Small intestine (tissue), 7 donors: ENCODE measurements around the gene FPGS. TPM values are rescaled to one million over a fixed set of nuclear protein-coding genes. Genes with fewer than 3 reads are reported as not detected.
A peak's percentile ranks its signal among the peaks of the same experiment; 100 is the strongest.

Experiments
- DNase-seq, 2 donors: peaks; one replicate each; pipeline versions ENCODE4 v3.0.0 to v3.0.0-alpha.2; 2013
- FAIRE-seq: peaks from 2 replicates; lab custom pipeline; 2012; peaks lifted over from hg19 to GRCh38; lab: Jason Lieb, UNC
- H3K27ac ChIP-seq, 3 donors: one replicate each; pipeline ENCODE4 v1.5.1; 2013; ENCODE audit warnings: low read length in 2 of 3, mild to moderate bottlenecking in 2 of 3, control low read depth in 1 of 3, inconsistent platforms in 1 of 3, low read depth in 1 of 3, moderate library complexity in 1 of 3
- H3K27me3 ChIP-seq, 3 donors: one replicate each; pipeline ENCODE4 v1.6.1; 2013; ENCODE audit warnings: low read length in 3 of 3, inconsistent platforms in 1 of 3; ENCODE audit not compliant: control insufficient read depth in 3 of 3, insufficient read depth in 3 of 3
- H3K36me3 ChIP-seq, 3 donors: one replicate each; pipeline ENCODE4 v1.6.1; 2013; ENCODE audit warnings: low read length in 3 of 3, inconsistent platforms in 1 of 3, low read depth in 1 of 3, mild to moderate bottlenecking in 1 of 3, moderate library complexity in 1 of 3; ENCODE audit not compliant: control insufficient read depth in 3 of 3, insufficient read depth in 2 of 3
- H3K4me1 ChIP-seq, 3 donors: one replicate each; pipeline ENCODE4 v1.6.1; 2013; ENCODE audit warnings: low read length in 2 of 3, inconsistent platforms in 1 of 3, low read depth in 1 of 3, mild to moderate bottlenecking in 1 of 3, moderate library complexity in 1 of 3; ENCODE audit not compliant: control insufficient read depth in 3 of 3, insufficient read depth in 2 of 3
- H3K4me3 ChIP-seq, 3 donors: one replicate each; pipeline ENCODE4 v1.5.1; 2013; ENCODE audit warnings: low read length in 3 of 3, control low read depth in 1 of 3, inconsistent platforms in 1 of 3, low read depth in 1 of 3, mild to moderate bottlenecking in 1 of 3, moderate library complexity in 1 of 3
- H3K9me3 ChIP-seq, 2 donors: one replicate each; pipeline ENCODE4 v1.6.1; 2013; ENCODE audit warnings: low read depth in 1 of 2, low read length in 1 of 2; ENCODE audit not compliant: control insufficient read depth in 2 of 2, insufficient read depth in 1 of 2
- WGBS, 3 donors: extraction: QIAGEN DNeasy Blood & Tissue Kit; methylation state at CpG; one replicate each; pipeline ENCODE4 v1.1.7; 2013; 5-methylcytosine and 5-hydroxymethylcytosine counted together
- polyA plus RNA-seq, 4 donors: library from polyadenylated mRNA; stranded (reverse) in 3 of 4; unstranded in 1 of 4; fragments of 200-250 nt in 3 of 4; fragments of 120-200 nt in 1 of 4; gene quantifications; one replicate each; pipeline versions ENCODE4 v1.2.1 to v1.2.3, GENCODE V29; 2013
- donor health status: healthy with polysubstance abuse.
- donor health status: control.
- donor health status: control.
- donor health status: Bipolar disorder and iron deficiency.
- donor health status: healthy.

The FPGS gene
- polyA plus RNA-seq, 4 donors: 24.4 to 45.8 (median 30.6) TPM

DNA sequence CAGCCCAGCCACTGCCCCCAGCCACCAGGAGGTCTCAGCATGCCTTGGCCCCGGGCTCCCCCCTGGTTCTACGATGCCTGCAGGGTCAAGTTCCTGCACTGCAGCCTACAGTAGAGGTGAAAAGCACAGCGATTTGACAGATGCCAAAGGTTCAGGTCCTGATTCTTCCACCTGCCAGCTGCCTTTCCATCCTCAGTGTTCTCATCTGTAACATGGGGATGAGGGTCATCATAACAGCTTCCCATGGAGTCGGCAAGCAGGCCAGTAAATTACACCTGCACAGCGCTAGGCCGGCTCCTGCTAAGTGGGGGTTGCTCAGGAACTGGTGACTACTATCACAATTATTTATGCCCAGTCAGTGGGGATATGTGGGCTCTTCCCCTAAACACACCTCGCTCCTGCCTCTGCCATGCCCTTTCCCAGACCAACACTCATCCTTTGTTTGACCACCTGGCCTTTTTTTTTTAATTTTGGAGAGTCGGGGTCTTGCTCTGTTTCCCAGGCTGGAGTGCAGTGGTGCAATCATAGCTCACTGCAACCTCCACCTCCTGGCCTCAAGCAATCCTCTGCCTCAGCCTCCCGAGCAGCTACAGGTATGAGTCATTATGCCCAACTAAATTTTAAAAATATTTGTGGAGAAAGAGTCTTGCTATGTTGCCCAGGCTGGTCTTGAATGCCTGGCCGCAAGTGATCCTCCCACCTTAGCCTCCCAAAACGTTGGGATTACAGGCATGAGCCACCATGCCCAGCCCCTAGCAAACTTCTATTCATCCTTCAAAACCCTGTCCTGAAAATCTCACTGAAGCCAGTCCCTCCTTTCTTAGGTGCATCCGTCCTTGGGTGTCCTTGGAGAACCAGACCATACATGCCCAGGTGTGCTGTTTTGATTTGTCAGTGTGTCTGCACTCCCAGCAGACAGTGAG lies 45.4 kb downstream of the FPGS start:
- Histone ChIP-seq H3K4me3 (no peak overlapping the region), H3K27me3 (peaks cover 0 to 1% (median 0%) of the 10 kb centered on the region in 3 donors), H3K9me3 (peaks cover 0 to 16% of the 10 kb centered on the region in 2 donors), H3K4me1 (peaks cover 0 to under 1% (median 0%) of the 10 kb centered on the region in 3 donors), H3K27ac (peak overlapping the region in 1 of 3 donors; percentile 75), H3K36me3 (peaks cover 0 to 2% (median 0%) of the 10 kb centered on the region in 3 donors)
- 76 to 84% (median 80%) methylated on average over 12 of the region's 12 CpGs for WGBS, 3 donors
- DNase-seq: no peak
- no peak for FAIRE-seq

DNA sequence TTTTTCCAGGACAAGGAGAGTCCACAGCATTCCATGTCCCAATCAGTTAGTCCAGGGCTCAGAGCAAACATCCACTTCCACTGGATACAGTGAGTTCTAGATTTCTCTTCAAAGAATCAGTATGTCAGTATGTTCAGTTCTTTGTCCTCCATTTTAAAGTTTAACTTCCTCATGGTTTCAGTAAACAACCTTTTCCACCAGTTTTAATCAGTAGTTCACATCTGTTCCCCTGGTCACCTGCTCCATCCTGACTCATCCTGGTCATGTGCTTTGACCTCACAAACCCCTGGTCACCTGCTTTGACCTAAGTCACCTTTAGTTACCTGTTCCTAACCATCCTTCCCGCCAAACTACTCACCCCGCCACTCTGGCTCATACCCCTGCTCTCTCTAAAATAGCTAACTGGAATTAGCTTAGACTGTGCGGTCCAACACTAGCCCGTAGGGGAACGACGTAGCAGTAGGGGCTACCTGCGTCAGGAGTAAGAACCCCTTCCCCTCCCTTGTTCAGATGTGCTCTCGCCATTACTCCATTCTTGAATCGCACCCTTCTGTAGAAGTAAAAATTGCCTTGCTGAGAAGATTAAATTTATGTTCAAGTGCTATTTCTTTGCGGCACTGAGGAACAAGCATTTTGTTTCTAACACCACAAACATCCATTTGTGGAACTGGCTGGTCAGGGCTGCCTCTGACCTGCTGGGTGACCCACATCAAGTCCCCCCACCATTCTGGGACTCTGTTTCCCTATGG lies 46.2 kb downstream of the FPGS start:
- Histone ChIP-seq H3K27ac (peak overlapping the region in 1 of 3 donors; percentile 64), H3K36me3 (peaks cover 0 to 2% (median 0%) of the 10 kb centered on the region in 3 donors), H3K27me3 (peaks cover 0 to 2% (median 0%) of the 10 kb centered on the region in 3 donors), H3K9me3 (peaks cover 0 to 16% of the 10 kb centered on the region in 2 donors), H3K4me1 (peaks cover 0 to 3% (median 0%) of the 10 kb centered on the region in 3 donors), H3K4me3 (no peak overlapping the region)
- WGBS, 3 donors: 83 to 90% (median 87%) methylated on average over 10 of the region's 10 CpGs
- FAIRE-seq: no peak
- no peak for DNase-seq

DNA sequence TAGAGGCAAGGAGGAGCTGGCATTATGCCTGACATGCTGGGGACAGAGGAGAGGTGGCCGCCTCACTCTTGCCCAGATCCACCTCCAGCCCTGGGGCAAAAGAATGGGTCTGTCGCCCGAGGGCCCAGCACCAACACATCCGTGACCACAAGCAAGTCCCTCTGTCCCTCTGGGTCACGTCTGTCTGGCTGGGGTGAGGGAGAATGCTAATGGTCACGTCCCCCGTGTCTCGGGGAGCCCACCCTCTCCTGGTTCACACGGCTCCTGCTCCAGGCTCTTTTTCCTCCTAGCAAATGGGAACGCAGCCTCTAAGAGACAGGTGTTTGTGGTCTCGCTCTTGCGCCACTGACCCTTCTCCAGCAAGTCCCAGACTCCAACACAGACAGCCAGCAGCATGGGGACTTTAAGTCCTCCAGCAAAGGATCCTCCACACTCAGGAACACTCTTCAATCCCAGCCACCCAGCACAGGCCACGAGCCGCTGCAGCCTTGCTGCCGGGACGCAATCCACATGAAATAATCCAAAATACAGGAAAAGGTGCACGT lies 47.7 kb downstream of the FPGS start:
- H3K36me3 ChIP-seq: peaks cover 0 to 2% (median 0%) of the 10 kb centered on the region in 3 donors
- DNase-seq (no peak), FAIRE-seq (no peak)
- WGBS, 3 donors: 85 to 93% (median 88%) methylated on average over 15 to 17 of the region's 17 CpGs
- no peak overlapping the region for H3K4me3 ChIP-seq
- H3K9me3 ChIP-seq: peaks cover 0 to 16% of the 10 kb centered on the region in 2 donors
- peaks cover 0 to 3% (median 0%) of the 10 kb centered on the region in 3 donors for H3K4me1 ChIP-seq
- H3K27ac ChIP-seq: peak overlapping the region in 1 of 3 donors; percentile 41
- peaks cover 0 to 2% (median 0%) of the 10 kb centered on the region in 3 donors for H3K27me3 ChIP-seq

- H3K27me3 ChIP-seq: peaks cover 0 to 2% (median 0%) of the 10 kb centered on the region in 3 donors
- peaks cover 0 to 1% (median 0%) of the 10 kb centered on the region in 3 donors for H3K36me3 ChIP-seq
- DNase-seq (no peak), FAIRE-seq (no peak)
- H3K27ac ChIP-seq: peak overlapping the region in 1 of 3 donors; percentile 89
- peaks cover 0 to 3% (median 0%) of the 10 kb centered on the region in 3 donors for H3K4me1 ChIP-seq
- H3K4me3 ChIP-seq: peak overlapping the region in 1 of 3 donors; percentile 41
- 74 to 84% (median 74%) methylated on average over 9 of the region's 9 CpGs for WGBS, 3 donors
- peaks cover 0 to 16% of the 10 kb centered on the region in 2 donors for H3K9me3 ChIP-seq
Observed at GRCh38 chr9:127852829-127853228, 50.1 kb downstream of the FPGS start.

GRCh38 chr9:127853312-127854183 lies 50.9 kb downstream of the FPGS start:
- Histone ChIP-seq H3K4me3 (peak overlapping the region; percentile 37 to 46 (median 41)), H3K27ac (peak overlapping the region; percentile 5 to 89 (median 40)), H3K36me3 (no peaks in the 10 kb centered on the region), H3K27me3 (peaks cover 0 to 2% (median 0%) of the 10 kb centered on the region in 3 donors), H3K9me3 (peaks cover 0 to 13% of the 10 kb centered on the region in 2 donors), H3K4me1 (peaks cover 0 to 3% (median 0%) of the 10 kb centered on the region in 3 donors)
- no peak for DNase-seq
- 47 to 71% (median 57%) methylated on average over 13 of the region's 13 CpGs for WGBS, 3 donors
- no peak for FAIRE-seq

GRCh38 chr9:127854184-127854806 lies 51.6 kb downstream of the FPGS start, which contains the start of gene ENG:
Gene ENG (minus strand): TSS chr9:127854658. CDS start chr9:127854355, 303 bp downstream.
- H3K4me1 ChIP-seq: peaks cover 0 to 9% (median 0%) of the 10 kb centered on the region in 3 donors
- H3K27me3 ChIP-seq: peaks cover 0 to 2% (median 0%) of the 10 kb centered on the region in 3 donors
- H3K9me3 ChIP-seq: peaks cover 0 to 7% of the 10 kb centered on the region in 2 donors
- H3K36me3 ChIP-seq: no peaks in the 10 kb centered on the region
- DNase-seq (peak in 1 of 2 donors; percentile 24), FAIRE-seq (no peak)
- 23 to 66% (median 50%) methylated on average over 33 to 37 of the region's 37 CpGs for WGBS, 3 donors
- peak within 1 kb of the TSS; percentile 37 to 46 (median 41) for H3K4me3 ChIP-seq
- H3K27ac ChIP-seq: peak within 1 kb of the TSS; percentile 24 to 89 (median 47)

DNA sequence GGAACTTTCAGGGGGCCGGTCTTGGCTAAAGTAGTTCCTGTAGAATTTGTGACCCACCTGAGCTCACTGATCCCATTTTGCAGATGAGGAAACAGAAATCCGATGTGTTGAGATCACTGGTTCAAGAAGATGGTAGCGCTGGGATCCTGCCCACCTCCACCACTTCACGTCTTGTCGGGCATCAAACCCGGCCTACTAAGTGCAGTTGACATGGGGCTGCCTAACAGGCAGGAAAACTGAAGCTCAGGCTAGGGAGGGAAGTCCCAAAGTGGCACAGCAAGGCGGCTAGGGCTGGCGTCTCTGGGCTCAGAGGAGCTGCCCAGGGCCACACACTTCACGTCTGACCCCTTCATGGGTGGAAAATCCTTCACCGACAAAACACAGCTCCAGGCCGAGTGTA lies 52.3 kb downstream of the FPGS start:
- no peak for FAIRE-seq
- Histone ChIP-seq H3K27ac (peak overlapping the region; percentile 24 to 84 (median 47)), H3K36me3 (no peaks in the 10 kb centered on the region), H3K27me3 (peaks cover 0 to 2% (median 0%) of the 10 kb centered on the region in 3 donors), H3K4me1 (peaks cover 0 to 9% (median 0%) of the 10 kb centered on the region in 3 donors), H3K4me3 (peak overlapping the region in 1 of 3 donors; percentile 46), H3K9me3 (peaks cover 0 to under 1% of the 10 kb centered on the region in 2 donors)
- DNase-seq: no peak
- WGBS, 3 donors: 76 to 81% (median 76%) methylated on average over 11 of the region's 11 CpGs
